ENCODE results near the gene ERV3-1.
A peak's percentile ranks its signal among the peaks of the same experiment; 100 is the strongest.
"Not testable (repeated sequence)": the region's sequence is repeated elsewhere in the genome, so short reads cannot be mapped to it uniquely, and the experiment has no call there.

ERV3-1 gene

GRCh38 chr7:65025023-65025422 is 18.5 kb upstream of the ERV3-1 start:
- H3K27me3 Mint-ChIP-seq; H3K36me3 Mint-ChIP-seq; H3K27ac Mint-ChIP-seq; H3K9me3 Mint-ChIP-seq; ATAC-seq (ENCODE audit: low read depth); DNase-seq (ENCODE audit: low spot score in 2 of 2); H3K4me1 Mint-ChIP-seq; H3K4me3 Mint-ChIP-seq: not testable (repeated sequence)

GRCh38 chr7:65020978-65021377 is 14.5 kb upstream of the ERV3-1 start:
- not testable (repeated sequence) for H3K27ac Mint-ChIP-seq; H3K4me3 Mint-ChIP-seq; ATAC-seq (ENCODE audit: low read depth); H3K36me3 Mint-ChIP-seq; H3K27me3 Mint-ChIP-seq; H3K9me3 Mint-ChIP-seq; H3K4me1 Mint-ChIP-seq; DNase-seq (ENCODE audit: low spot score in 2 of 2)

GRCh38 chr7:65009881-65010280 is 3.4 kb upstream of the ERV3-1 start:
- ATAC-seq (ENCODE audit: low read depth); H3K27me3 Mint-ChIP-seq; H3K36me3 Mint-ChIP-seq; H3K27ac Mint-ChIP-seq; H3K4me3 Mint-ChIP-seq; H3K9me3 Mint-ChIP-seq; DNase-seq (ENCODE audit: low spot score in 2 of 2): not testable (repeated sequence)
- H3K4me1 Mint-ChIP-seq: peaks cover 14% of the 10 kb centered on the region

- not testable (repeated sequence) for H3K27me3 Mint-ChIP-seq; H3K27ac Mint-ChIP-seq; DNase-seq (ENCODE audit: low spot score in 2 of 2); H3K36me3 Mint-ChIP-seq; ATAC-seq (ENCODE audit: low read depth); H3K4me3 Mint-ChIP-seq; H3K9me3 Mint-ChIP-seq
- peaks cover 19% of the 10 kb centered on the region for H3K4me1 Mint-ChIP-seq
Observed at GRCh38 chr7:65009394-65009793, 2.9 kb upstream of the ERV3-1 start.

- Mint-ChIP-seq H3K4me3 (peak overlapping the region; percentile 53), H3K4me1 (peaks cover 23% of the 10 kb centered on the region), H3K27ac (peak overlapping the region; percentile 88), H3K36me3 (peaks cover 18% of the 10 kb centered on the region)
- DNase-seq (ENCODE audit: low spot score in 2 of 2); H3K9me3 Mint-ChIP-seq; H3K27me3 Mint-ChIP-seq: not testable (repeated sequence)
- peak; percentile 12 for ATAC-seq (ENCODE audit: low read depth)
Observed at GRCh38 chr7:65007036-65007435, 549 bp upstream of the ERV3-1 start.

- Mint-ChIP-seq H3K36me3 (peaks cover 34% of the 10 kb centered on the region), H3K27ac (no peak overlapping the region), H3K9me3 (peaks cover 9% of the 10 kb centered on the region), H3K4me3 (peak overlapping the region; percentile 95), H3K4me1 (peaks cover 37% of the 10 kb centered on the region), H3K27me3 (no peaks in the 10 kb centered on the region)
- DNase-seq (ENCODE audit: low spot score in 2 of 2): no peak
- no peak for ATAC-seq (ENCODE audit: low read depth)
Observed at GRCh38 chr7:65004575-65004974, 1.9 kb downstream of the ERV3-1 start.

- DNase-seq (ENCODE audit: low spot score in 2 of 2) (no peak), ATAC-seq (ENCODE audit: low read depth) (no peak)
- H3K9me3 Mint-ChIP-seq: peaks cover 13% of the 10 kb centered on the region
- no peaks in the 10 kb centered on the region for H3K27me3 Mint-ChIP-seq
- no peak overlapping the region for H3K27ac Mint-ChIP-seq
- no peak overlapping the region for H3K4me3 Mint-ChIP-seq
- peaks cover 44% of the 10 kb centered on the region for H3K4me1 Mint-ChIP-seq
- H3K36me3 Mint-ChIP-seq: peaks cover 49% of the 10 kb centered on the region
Observed at GRCh38 chr7:65002972-65003585, 3.4 kb downstream of the ERV3-1 start.

GRCh38 chr7:65001291-65001814 is 5.1 kb downstream of the ERV3-1 start:
- peaks cover 38% of the 10 kb centered on the region for H3K4me1 Mint-ChIP-seq
- peaks cover 16% of the 10 kb centered on the region for H3K9me3 Mint-ChIP-seq

GRCh38 chr7:64999165-65000004 is 7.1 kb downstream of the ERV3-1 start:
- peaks cover 24% of the 10 kb centered on the region for H3K4me1 Mint-ChIP-seq
- no peaks in the 10 kb centered on the region for H3K27me3 Mint-ChIP-seq
- H3K9me3 Mint-ChIP-seq: peaks cover 18% of the 10 kb centered on the region
- DNase-seq (ENCODE audit: low spot score in 2 of 2) (peak in 1 of 2 donors; percentile 16), ATAC-seq (ENCODE audit: low read depth) (peak; percentile 95)
- H3K4me3 Mint-ChIP-seq: peak overlapping the region; percentile 18
- peaks cover 58% of the 10 kb centered on the region for H3K36me3 Mint-ChIP-seq
- H3K27ac Mint-ChIP-seq: peak overlapping the region; percentile 48

More at GRCh38 chr7:65001291-65001814, 5.1 kb downstream of the ERV3-1 start:
- DNase-seq (ENCODE audit: low spot score in 2 of 2) (no peak), ATAC-seq (ENCODE audit: low read depth) (no peak)
- no peak overlapping the region for H3K4me3 Mint-ChIP-seq
- H3K27me3 Mint-ChIP-seq: no peaks in the 10 kb centered on the region
- peaks cover 60% of the 10 kb centered on the region for H3K36me3 Mint-ChIP-seq
- H3K27ac Mint-ChIP-seq: peak overlapping the region; percentile 50

GRCh38 chr7:64998865-64999164 is 7.7 kb downstream of the ERV3-1 start:
- no peak for ATAC-seq (ENCODE audit: low read depth)
- no peak for DNase-seq (ENCODE audit: low spot score in 2 of 2)
- Mint-ChIP-seq H3K4me1 (peaks cover 23% of the 10 kb centered on the region), H3K36me3 (peaks cover 56% of the 10 kb centered on the region), H3K9me3 (peaks cover 18% of the 10 kb centered on the region), H3K4me3 (no peak overlapping the region), H3K27ac (no peak overlapping the region), H3K27me3 (no peaks in the 10 kb centered on the region)

- DNase-seq (ENCODE audit: low spot score in 2 of 2): no peak
- Mint-ChIP-seq H3K27ac (no peak overlapping the region), H3K4me1 (peaks cover 21% of the 10 kb centered on the region), H3K9me3 (peaks cover 18% of the 10 kb centered on the region), H3K27me3 (no peaks in the 10 kb centered on the region), H3K4me3 (no peak overlapping the region), H3K36me3 (peaks cover 54% of the 10 kb centered on the region)
- no peak for ATAC-seq (ENCODE audit: low read depth)
Observed at GRCh38 chr7:64997927-64998391, 8.5 kb downstream of the ERV3-1 start.

GRCh38 chr7:64997164-64997908 is 9.2 kb downstream of the ERV3-1 start:
- Mint-ChIP-seq H3K27ac (no peak overlapping the region), H3K27me3 (no peaks in the 10 kb centered on the region)
- ATAC-seq (ENCODE audit: low read depth): no peak

GRCh38 chr7:64996305-64996704 is 10.2 kb downstream of the ERV3-1 start:
- Mint-ChIP-seq H3K36me3 (peaks cover 48% of the 10 kb centered on the region), H3K27me3 (no peaks in the 10 kb centered on the region), H3K4me3 (no peak overlapping the region), H3K9me3 (peaks cover 18% of the 10 kb centered on the region), H3K27ac (no peak overlapping the region), H3K4me1 (peaks cover 15% of the 10 kb centered on the region)
- ATAC-seq (ENCODE audit: low read depth) (no peak), DNase-seq (ENCODE audit: low spot score in 2 of 2) (no peak)

More at GRCh38 chr7:64997164-64997908, 9.2 kb downstream of the ERV3-1 start:
- H3K4me1 Mint-ChIP-seq: peaks cover 21% of the 10 kb centered on the region
- peaks cover 53% of the 10 kb centered on the region for H3K36me3 Mint-ChIP-seq
- H3K9me3 Mint-ChIP-seq: peaks cover 19% of the 10 kb centered on the region
- no peak for DNase-seq (ENCODE audit: low spot score in 2 of 2)
- no peak overlapping the region for H3K4me3 Mint-ChIP-seq

GRCh38 chr7:64993901-64994300 is 12.6 kb downstream of the ERV3-1 start:
- DNase-seq (ENCODE audit: low spot score in 2 of 2) (no peak), ATAC-seq (ENCODE audit: low read depth) (no peak)
- peaks cover 22% of the 10 kb centered on the region for H3K9me3 Mint-ChIP-seq
- H3K36me3 Mint-ChIP-seq: peaks cover 45% of the 10 kb centered on the region
- peaks cover 3% of the 10 kb centered on the region for H3K4me1 Mint-ChIP-seq
- no peaks in the 10 kb centered on the region for H3K27me3 Mint-ChIP-seq
- H3K4me3 Mint-ChIP-seq: no peak overlapping the region
- no peak overlapping the region for H3K27ac Mint-ChIP-seq
